ENCODE results near the gene ASPHD1.
"Not testable (repeated sequence)": the region's sequence is repeated elsewhere in the genome, so short reads cannot be mapped to it uniquely, and the experiment has no call there.

ASPHD1 gene

GRCh38 chr16:29931750-29932149, 31.5 kb downstream of the ASPHD1 start:
- not testable (repeated sequence) for H2BK5ac ChIP-seq (ENCODE audit: low read depth, low read length, poor library complexity, severe bottlenecking); H3K18ac ChIP-seq (ENCODE audit: low read depth in 1 of 2, low read length in 2 of 2); H3K27me3 ChIP-seq (ENCODE audit: control insufficient read depth in 1 of 2, insufficient read depth in 1 of 2, low read length in 2 of 2); H2BK15ac ChIP-seq (ENCODE audit: low read depth, poor library complexity, severe bottlenecking); DNase-seq; H2BK120ac ChIP-seq (ENCODE audit: low read depth, low read length); H3K9ac ChIP-seq (ENCODE audit: low read length); H2BK12ac ChIP-seq (ENCODE audit: low read length in 2 of 2); H3K4me2 ChIP-seq (ENCODE audit: low read length, poor library complexity, severe bottlenecking); H3K79me1 ChIP-seq (replicated peaks; ENCODE audit: low read length, poor library complexity, severe bottlenecking); H2AFZ ChIP-seq (ENCODE audit: low read depth, low read length); H3K27ac ChIP-seq (ENCODE audit: low read length, poor library complexity, severe bottlenecking); H3K14ac ChIP-seq (ENCODE audit: low read length in 2 of 2); H3K36me3 ChIP-seq (ENCODE audit: control insufficient read depth in 1 of 2, insufficient read depth in 2 of 2, low read depth in 1 of 2, low read length in 2 of 2); H3K4me3 ChIP-seq (ENCODE audit: insufficient read depth in 1 of 2, low read depth in 1 of 2, low read length in 2 of 2); H3K9me3 ChIP-seq (ENCODE audit: control insufficient read depth, low read length); H3K4ac ChIP-seq (ENCODE audit: low read depth in 1 of 2, low read length in 2 of 2); H3K4me1 ChIP-seq (ENCODE audit: control insufficient read depth, insufficient read depth, low read depth, low read length); H4K8ac ChIP-seq (ENCODE audit: low read length); H4K91ac ChIP-seq (ENCODE audit: low read length); H3K23ac ChIP-seq (ENCODE audit: low read length in 2 of 2); H2AK5ac ChIP-seq (ENCODE audit: low read length, severe bottlenecking)
- no CpG with 5 or more reads among the region's 2 CpGs for WGBS

- Histone ChIP-seq H3K79me1 (replicated peaks; ENCODE audit: low read length, poor library complexity, severe bottlenecking) (no peaks in the 10 kb centered on the region), H3K23ac (ENCODE audit: low read length in 2 of 2) (no peak overlapping the region), H3K14ac (ENCODE audit: low read length in 2 of 2) (no peak overlapping the region), H3K4me2 (ENCODE audit: low read length, poor library complexity, severe bottlenecking) (no peak overlapping the region), H3K4me3 (ENCODE audit: insufficient read depth in 1 of 2, low read depth in 1 of 2, low read length in 2 of 2) (no peak overlapping the region), H3K27ac (ENCODE audit: low read length, poor library complexity, severe bottlenecking) (no peak overlapping the region), H2AK5ac (ENCODE audit: low read length, severe bottlenecking) (no peak overlapping the region), H3K4me1 (ENCODE audit: control insufficient read depth, insufficient read depth, low read depth, low read length) (peaks cover 3% of the 10 kb centered on the region), H3K9ac (ENCODE audit: low read length) (no peak overlapping the region), H2BK15ac (ENCODE audit: low read depth, poor library complexity, severe bottlenecking) (no peak overlapping the region), H4K8ac (ENCODE audit: low read length) (no peak overlapping the region), H3K36me3 (ENCODE audit: control insufficient read depth in 1 of 2, insufficient read depth in 2 of 2, low read depth in 1 of 2, low read length in 2 of 2) (no peaks in the 10 kb centered on the region), H3K4ac (ENCODE audit: low read depth in 1 of 2, low read length in 2 of 2) (no peak overlapping the region), H3K9me3 (ENCODE audit: control insufficient read depth, low read length) (peaks cover 6% of the 10 kb centered on the region), H2BK12ac (ENCODE audit: low read length in 2 of 2) (no peak overlapping the region), H2BK120ac (ENCODE audit: low read depth, low read length) (no peak overlapping the region), H4K91ac (ENCODE audit: low read length) (no peak overlapping the region), H2AFZ (ENCODE audit: low read depth, low read length) (no peak overlapping the region), H3K18ac (ENCODE audit: low read depth in 1 of 2, low read length in 2 of 2) (no peak overlapping the region), H3K27me3 (ENCODE audit: control insufficient read depth in 1 of 2, insufficient read depth in 1 of 2, low read length in 2 of 2) (no peaks in the 10 kb centered on the region), H2BK5ac (ENCODE audit: low read depth, low read length, poor library complexity, severe bottlenecking) (no peak overlapping the region)
- WGBS = over 99% methylated on average over 4 of the region's 4 CpGs
- DNase-seq = no peak
Observed at GRCh38 chr16:29940656-29941055, 40.4 kb downstream of the ASPHD1 start.

GRCh38 chr16:29943846-29944799, 43.8 kb downstream of the ASPHD1 start:
- no peak overlapping the region for H4K91ac ChIP-seq (ENCODE audit: low read length)
- peak overlapping the region; percentile 96 for H2AK5ac ChIP-seq (ENCODE audit: low read length, severe bottlenecking)
- peak overlapping the region; percentile 86 to 95 for H2BK12ac ChIP-seq (ENCODE audit: low read length in 2 of 2)
- H3K23ac ChIP-seq (ENCODE audit: low read length in 2 of 2) = no peak overlapping the region
- H3K9me3 ChIP-seq (ENCODE audit: control insufficient read depth, low read length) = peaks cover 6% of the 10 kb centered on the region
- DNase-seq = peak; percentile 99
- H3K4me3 ChIP-seq (ENCODE audit: insufficient read depth in 1 of 2, low read depth in 1 of 2, low read length in 2 of 2) = peak overlapping the region in 1 of 2 experiments; percentile 51
- peak overlapping the region; percentile 64 for H4K8ac ChIP-seq (ENCODE audit: low read length)
- no peak overlapping the region for H2AFZ ChIP-seq (ENCODE audit: low read depth, low read length)
- no peak overlapping the region for H2BK15ac ChIP-seq (ENCODE audit: low read depth, poor library complexity, severe bottlenecking)
- WGBS = 16% methylated on average over 8 of the region's 11 CpGs
- H2BK5ac ChIP-seq (ENCODE audit: low read depth, low read length, poor library complexity, severe bottlenecking) = peak overlapping the region; percentile 84
- peak overlapping the region; percentile 100 for H3K27ac ChIP-seq (ENCODE audit: low read length, poor library complexity, severe bottlenecking)
- H3K4me1 ChIP-seq (ENCODE audit: control insufficient read depth, insufficient read depth, low read depth, low read length) = peaks cover 3% of the 10 kb centered on the region
- no peaks in the 10 kb centered on the region for H3K27me3 ChIP-seq (ENCODE audit: control insufficient read depth in 1 of 2, insufficient read depth in 1 of 2, low read length in 2 of 2)
- H3K9ac ChIP-seq (ENCODE audit: low read length) = peak overlapping the region; percentile 86
- H3K4ac ChIP-seq (ENCODE audit: low read depth in 1 of 2, low read length in 2 of 2) = peak overlapping the region in 1 of 2 experiments; percentile 97
- H3K18ac ChIP-seq (ENCODE audit: low read depth in 1 of 2, low read length in 2 of 2) = peak overlapping the region; percentile 33 to 70
- H3K4me2 ChIP-seq (ENCODE audit: low read length, poor library complexity, severe bottlenecking) = peak overlapping the region; percentile 65
- H3K79me1 ChIP-seq (replicated peaks; ENCODE audit: low read length, poor library complexity, severe bottlenecking) = no peaks in the 10 kb centered on the region
- H3K36me3 ChIP-seq (ENCODE audit: control insufficient read depth in 1 of 2, insufficient read depth in 2 of 2, low read depth in 1 of 2, low read length in 2 of 2) = no peaks in the 10 kb centered on the region
- H3K14ac ChIP-seq (ENCODE audit: low read length in 2 of 2) = no peak overlapping the region
- peak overlapping the region; percentile 64 for H2BK120ac ChIP-seq (ENCODE audit: low read depth, low read length)

- Histone ChIP-seq H3K4ac (ENCODE audit: low read depth in 1 of 2, low read length in 2 of 2) (no peak overlapping the region), H3K14ac (ENCODE audit: low read length in 2 of 2) (no peak overlapping the region), H3K36me3 (ENCODE audit: control insufficient read depth in 1 of 2, insufficient read depth in 2 of 2, low read depth in 1 of 2, low read length in 2 of 2) (no peaks in the 10 kb centered on the region), H3K4me3 (ENCODE audit: insufficient read depth in 1 of 2, low read depth in 1 of 2, low read length in 2 of 2) (no peak overlapping the region), H3K23ac (ENCODE audit: low read length in 2 of 2) (no peak overlapping the region), H3K9ac (ENCODE audit: low read length) (no peak overlapping the region), H2BK120ac (ENCODE audit: low read depth, low read length) (no peak overlapping the region), H4K8ac (ENCODE audit: low read length) (no peak overlapping the region), H2BK15ac (ENCODE audit: low read depth, poor library complexity, severe bottlenecking) (no peak overlapping the region), H3K27ac (ENCODE audit: low read length, poor library complexity, severe bottlenecking) (no peak overlapping the region), H4K91ac (ENCODE audit: low read length) (no peak overlapping the region), H3K9me3 (ENCODE audit: control insufficient read depth, low read length) (no peaks in the 10 kb centered on the region), H3K27me3 (ENCODE audit: control insufficient read depth in 1 of 2, insufficient read depth in 1 of 2, low read length in 2 of 2) (no peaks in the 10 kb centered on the region), H2BK12ac (ENCODE audit: low read length in 2 of 2) (no peak overlapping the region), H3K4me1 (ENCODE audit: control insufficient read depth, insufficient read depth, low read depth, low read length) (peaks cover 3% of the 10 kb centered on the region), H2BK5ac (ENCODE audit: low read depth, low read length, poor library complexity, severe bottlenecking) (no peak overlapping the region), H2AK5ac (ENCODE audit: low read length, severe bottlenecking) (no peak overlapping the region), H2AFZ (ENCODE audit: low read depth, low read length) (no peak overlapping the region), H3K4me2 (ENCODE audit: low read length, poor library complexity, severe bottlenecking) (no peak overlapping the region), H3K79me1 (replicated peaks; ENCODE audit: low read length, poor library complexity, severe bottlenecking) (no peaks in the 10 kb centered on the region), H3K18ac (ENCODE audit: low read depth in 1 of 2, low read length in 2 of 2) (no peak overlapping the region)
- WGBS = 70% methylated on average over 2 of the region's 2 CpGs
- no peak for DNase-seq
Observed at GRCh38 chr16:29947897-29948296, 47.6 kb downstream of the ASPHD1 start.

All from mesenchymal stem cell (in vitro differentiated cells and primary cell).